Ishikawa (cell line): ENCODE measurements around the gene SENP6.

ENCODE experiments used
- CREB1 ChIP-seq: IDR thresholded peaks from 2 replicates; pipeline ENCODE4 v1.6.1; 2012; ENCODE audit warnings: low read depth
- EP300 ChIP-seq: IDR thresholded peaks from 2 replicates; pipeline ENCODE4 v1.6.1; 2012; ENCODE audit warnings: borderline replicate concordance
- RAD21 ChIP-seq: IDR thresholded peaks from 2 replicates; pipeline ENCODE4 v1.6.1; 2012; ENCODE audit warnings: low read depth
- TAF1 ChIP-seq: IDR thresholded peaks from 2 replicates; pipeline ENCODE4 v1.6.1; 2012; ENCODE audit warnings: low read depth, mild to moderate bottlenecking
- TCF12 ChIP-seq: IDR thresholded peaks from 2 replicates; pipeline ENCODE4 v1.6.1; 2012; ENCODE audit warnings: low read depth
- TF ChIP-seq, protein P1 (sequence below): IDR thresholded peaks from 2 replicates; pipeline ENCODE4 v1.6.1; 2012; ENCODE audit warnings: low read depth, mild to moderate bottlenecking
- TF ChIP-seq, protein P2 (sequence below): IDR thresholded peaks from 2 replicates; pipeline ENCODE4 v1.6.1; 2012

DNA sequence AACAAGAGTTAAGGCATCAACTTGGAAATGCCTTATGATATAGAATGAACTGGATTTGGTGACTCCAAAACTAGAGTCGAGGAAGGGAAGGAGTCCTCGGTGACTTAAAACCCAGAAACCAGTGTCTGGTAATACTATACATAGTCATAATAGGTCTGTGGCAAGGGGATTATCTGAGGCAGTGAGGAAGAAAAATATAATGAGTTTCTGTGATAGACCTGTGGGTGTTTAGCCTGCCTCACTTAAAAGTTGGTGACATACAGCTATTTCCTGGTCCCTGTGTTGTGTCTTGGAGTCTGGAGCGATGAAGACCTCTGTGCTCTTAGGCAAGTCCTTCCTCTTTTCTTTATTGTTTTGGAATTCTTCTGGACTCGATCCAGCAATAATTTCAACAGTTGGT lies 142.3 kb downstream of the SENP6 start:
- TF ChIP-seq CREB1 (no peak), RAD21 (no peak), TCF12 (no peak), EP300 (no peak), TAF1 (no peak)
- TF ChIP-seq, protein P1, sequence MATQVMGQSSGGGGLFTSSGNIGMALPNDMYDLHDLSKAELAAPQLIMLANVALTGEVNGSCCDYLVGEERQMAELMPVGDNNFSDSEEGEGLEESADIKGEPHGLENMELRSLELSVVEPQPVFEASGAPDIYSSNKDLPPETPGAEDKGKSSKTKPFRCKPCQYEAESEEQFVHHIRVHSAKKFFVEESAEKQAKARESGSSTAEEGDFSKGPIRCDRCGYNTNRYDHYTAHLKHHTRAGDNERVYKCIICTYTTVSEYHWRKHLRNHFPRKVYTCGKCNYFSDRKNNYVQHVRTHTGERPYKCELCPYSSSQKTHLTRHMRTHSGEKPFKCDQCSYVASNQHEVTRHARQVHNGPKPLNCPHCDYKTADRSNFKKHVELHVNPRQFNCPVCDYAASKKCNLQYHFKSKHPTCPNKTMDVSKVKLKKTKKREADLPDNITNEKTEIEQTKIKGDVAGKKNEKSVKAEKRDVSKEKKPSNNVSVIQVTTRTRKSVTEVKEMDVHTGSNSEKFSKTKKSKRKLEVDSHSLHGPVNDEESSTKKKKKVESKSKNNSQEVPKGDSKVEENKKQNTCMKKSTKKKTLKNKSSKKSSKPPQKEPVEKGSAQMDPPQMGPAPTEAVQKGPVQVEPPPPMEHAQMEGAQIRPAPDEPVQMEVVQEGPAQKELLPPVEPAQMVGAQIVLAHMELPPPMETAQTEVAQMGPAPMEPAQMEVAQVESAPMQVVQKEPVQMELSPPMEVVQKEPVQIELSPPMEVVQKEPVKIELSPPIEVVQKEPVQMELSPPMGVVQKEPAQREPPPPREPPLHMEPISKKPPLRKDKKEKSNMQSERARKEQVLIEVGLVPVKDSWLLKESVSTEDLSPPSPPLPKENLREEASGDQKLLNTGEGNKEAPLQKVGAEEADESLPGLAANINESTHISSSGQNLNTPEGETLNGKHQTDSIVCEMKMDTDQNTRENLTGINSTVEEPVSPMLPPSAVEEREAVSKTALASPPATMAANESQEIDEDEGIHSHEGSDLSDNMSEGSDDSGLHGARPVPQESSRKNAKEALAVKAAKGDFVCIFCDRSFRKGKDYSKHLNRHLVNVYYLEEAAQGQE: no peak
- TF ChIP-seq, protein P2, sequence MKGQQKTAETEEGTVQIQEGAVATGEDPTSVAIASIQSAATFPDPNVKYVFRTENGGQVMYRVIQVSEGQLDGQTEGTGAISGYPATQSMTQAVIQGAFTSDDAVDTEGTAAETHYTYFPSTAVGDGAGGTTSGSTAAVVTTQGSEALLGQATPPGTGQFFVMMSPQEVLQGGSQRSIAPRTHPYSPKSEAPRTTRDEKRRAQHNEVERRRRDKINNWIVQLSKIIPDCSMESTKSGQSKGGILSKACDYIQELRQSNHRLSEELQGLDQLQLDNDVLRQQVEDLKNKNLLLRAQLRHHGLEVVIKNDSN: no peak
